ENCODE results near the gene GPC5.

GPC5 gene

GRCh38 chr13:91594061-91594460 lies 195.6 kb downstream of the GPC5 start:
- Histone ChIP-seq H4K20me1 (ENCODE audit: insufficient read depth, low read length) (no peaks in the 10 kb centered on the region), H3K4me1 (ENCODE audit: low read length) (no peaks in the 10 kb centered on the region), H3K4me2 (ENCODE audit: low read length) (no peak overlapping the region), H2AFZ (ENCODE audit: low read depth, low read length) (no peak overlapping the region), H3K4me3 (ENCODE audit: low read length) (no peak overlapping the region), H3K9ac (ENCODE audit: low read length) (no peak overlapping the region), H3K9me3 (ENCODE audit: insufficient read depth, low read length) (no peaks in the 10 kb centered on the region), H3K79me2 (ENCODE audit: low read length) (no peaks in the 10 kb centered on the region), H3K27me3 (ENCODE audit: low read depth, low read length) (no peaks in the 10 kb centered on the region), H3K27ac (ENCODE audit: low read length) (no peak overlapping the region), H3K36me3 (replicated peaks; ENCODE audit: low read depth, low read length) (no peaks in the 10 kb centered on the region)
- no peak for TF ChIP-seq EZH2phosphoT487 (IDR thresholded peaks at IDR 0.05; ENCODE audit: low read depth)
- TF ChIP-seq, protein P1, sequence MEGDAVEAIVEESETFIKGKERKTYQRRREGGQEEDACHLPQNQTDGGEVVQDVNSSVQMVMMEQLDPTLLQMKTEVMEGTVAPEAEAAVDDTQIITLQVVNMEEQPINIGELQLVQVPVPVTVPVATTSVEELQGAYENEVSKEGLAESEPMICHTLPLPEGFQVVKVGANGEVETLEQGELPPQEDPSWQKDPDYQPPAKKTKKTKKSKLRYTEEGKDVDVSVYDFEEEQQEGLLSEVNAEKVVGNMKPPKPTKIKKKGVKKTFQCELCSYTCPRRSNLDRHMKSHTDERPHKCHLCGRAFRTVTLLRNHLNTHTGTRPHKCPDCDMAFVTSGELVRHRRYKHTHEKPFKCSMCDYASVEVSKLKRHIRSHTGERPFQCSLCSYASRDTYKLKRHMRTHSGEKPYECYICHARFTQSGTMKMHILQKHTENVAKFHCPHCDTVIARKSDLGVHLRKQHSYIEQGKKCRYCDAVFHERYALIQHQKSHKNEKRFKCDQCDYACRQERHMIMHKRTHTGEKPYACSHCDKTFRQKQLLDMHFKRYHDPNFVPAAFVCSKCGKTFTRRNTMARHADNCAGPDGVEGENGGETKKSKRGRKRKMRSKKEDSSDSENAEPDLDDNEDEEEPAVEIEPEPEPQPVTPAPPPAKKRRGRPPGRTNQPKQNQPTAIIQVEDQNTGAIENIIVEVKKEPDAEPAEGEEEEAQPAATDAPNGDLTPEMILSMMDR (IDR thresholded peaks at IDR 0.05; ENCODE audit: low read depth, low read length) = no peak

DNA sequence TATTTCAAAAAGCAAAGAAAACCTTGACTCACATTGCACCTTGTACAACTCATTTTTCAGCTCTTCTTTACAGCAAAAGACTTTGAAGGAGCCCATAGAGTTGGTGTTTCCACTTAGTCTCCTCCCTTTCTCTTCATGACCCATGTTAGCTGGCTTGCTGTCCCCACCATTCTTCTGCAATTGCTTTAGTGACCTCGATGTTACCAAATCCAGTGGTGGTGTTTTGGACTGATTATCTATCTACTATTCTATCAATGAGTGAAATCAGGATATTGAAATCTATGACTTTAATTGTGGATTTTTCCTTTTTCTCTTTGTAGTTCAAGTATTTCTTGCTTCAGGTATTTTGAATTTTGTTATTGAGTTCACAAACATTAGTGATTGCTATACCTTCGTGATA lies 197.3 kb downstream of the GPC5 start:
- no peak overlapping the region for H2AFZ ChIP-seq (ENCODE audit: low read depth, low read length)
- H3K9ac ChIP-seq (ENCODE audit: low read length) = no peak overlapping the region
- no peaks in the 10 kb centered on the region for H3K27me3 ChIP-seq (ENCODE audit: low read depth, low read length)
- no peaks in the 10 kb centered on the region for H3K9me3 ChIP-seq (ENCODE audit: insufficient read depth, low read length)
- H3K4me3 ChIP-seq (ENCODE audit: low read length) = no peak overlapping the region
- no peak overlapping the region for H3K27ac ChIP-seq (ENCODE audit: low read length)
- H3K36me3 ChIP-seq (replicated peaks; ENCODE audit: low read depth, low read length) = no peaks in the 10 kb centered on the region
- no peak overlapping the region for H3K4me2 ChIP-seq (ENCODE audit: low read length)
- no peaks in the 10 kb centered on the region for H3K79me2 ChIP-seq (ENCODE audit: low read length)
- no peaks in the 10 kb centered on the region for H4K20me1 ChIP-seq (ENCODE audit: insufficient read depth, low read length)
- no peaks in the 10 kb centered on the region for H3K4me1 ChIP-seq (ENCODE audit: low read length)
- no peak for TF ChIP-seq EZH2phosphoT487 (IDR thresholded peaks at IDR 0.05; ENCODE audit: low read depth)
- TF ChIP-seq, protein P1 (IDR thresholded peaks at IDR 0.05; ENCODE audit: low read depth, low read length) = no peak

GRCh38 chr13:91596842-91597241 lies 198.4 kb downstream of the GPC5 start:
- Histone ChIP-seq H2AFZ (ENCODE audit: low read depth, low read length) (no peak overlapping the region), H3K27me3 (ENCODE audit: low read depth, low read length) (no peaks in the 10 kb centered on the region), H3K4me1 (ENCODE audit: low read length) (no peaks in the 10 kb centered on the region), H3K9me3 (ENCODE audit: insufficient read depth, low read length) (no peaks in the 10 kb centered on the region), H3K27ac (ENCODE audit: low read length) (no peak overlapping the region), H3K36me3 (replicated peaks; ENCODE audit: low read depth, low read length) (no peaks in the 10 kb centered on the region), H3K4me3 (ENCODE audit: low read length) (no peak overlapping the region), H3K79me2 (ENCODE audit: low read length) (no peaks in the 10 kb centered on the region), H4K20me1 (ENCODE audit: insufficient read depth, low read length) (no peaks in the 10 kb centered on the region), H3K4me2 (ENCODE audit: low read length) (no peak overlapping the region), H3K9ac (ENCODE audit: low read length) (no peak overlapping the region)
- no peak for TF ChIP-seq EZH2phosphoT487 (IDR thresholded peaks at IDR 0.05; ENCODE audit: low read depth)
- TF ChIP-seq, protein P1 (IDR thresholded peaks at IDR 0.05; ENCODE audit: low read depth, low read length) = no peak

- Histone ChIP-seq H4K20me1 (ENCODE audit: insufficient read depth, low read length) (no peaks in the 10 kb centered on the region), H3K9me3 (ENCODE audit: insufficient read depth, low read length) (no peaks in the 10 kb centered on the region), H3K36me3 (replicated peaks; ENCODE audit: low read depth, low read length) (no peaks in the 10 kb centered on the region), H3K9ac (ENCODE audit: low read length) (no peak overlapping the region), H3K4me2 (ENCODE audit: low read length) (no peak overlapping the region), H3K27me3 (ENCODE audit: low read depth, low read length) (no peaks in the 10 kb centered on the region), H3K79me2 (ENCODE audit: low read length) (no peaks in the 10 kb centered on the region), H3K27ac (ENCODE audit: low read length) (no peak overlapping the region), H2AFZ (ENCODE audit: low read depth, low read length) (no peak overlapping the region), H3K4me1 (ENCODE audit: low read length) (no peaks in the 10 kb centered on the region), H3K4me3 (ENCODE audit: low read length) (no peak overlapping the region)
- TF ChIP-seq, protein P1 (IDR thresholded peaks at IDR 0.05; ENCODE audit: low read depth, low read length) = no peak
- TF ChIP-seq EZH2phosphoT487 (IDR thresholded peaks at IDR 0.05; ENCODE audit: low read depth) = no peak
Observed at GRCh38 chr13:91598655-91599054, 200.2 kb downstream of the GPC5 start.

Data from OCI-LY3 (cell line).